Skin epidermis (tissue), 12 donors: ENCODE data around the gene RAPGEF2.
"Not testable (repeated sequence)": the region's sequence is repeated elsewhere in the genome, so short reads cannot be mapped to it uniquely, and the experiment has no call there.

Experiments used
- H3K27ac ChIP-seq, 21 experiments: fragments of 200-600 bp; sonication (generic) in 11 of 21; one replicate each; pipeline ENCODE4 v1.5.0; 2020; ENCODE audit warnings: mild to moderate bottlenecking in 3 of 21, inconsistent platforms in 2 of 21, moderate library complexity in 2 of 21
- H3K4me3 ChIP-seq, 7 experiments: fragments of 200-600 bp; sonication (generic) in 2 of 7; one replicate each; pipeline ENCODE4 v1.5.0; 2020; ENCODE audit warnings: inconsistent platforms in 2 of 7, mild to moderate bottlenecking in 2 of 7, moderate library complexity in 1 of 7

The RAPGEF2 gene

GRCh38 chr4:159376289-159376688 lies 273.4 kb downstream of the RAPGEF2 start:
- H3K4me3 ChIP-seq: no peak overlapping the region
- H3K27ac ChIP-seq: no peak overlapping the region

DNA sequence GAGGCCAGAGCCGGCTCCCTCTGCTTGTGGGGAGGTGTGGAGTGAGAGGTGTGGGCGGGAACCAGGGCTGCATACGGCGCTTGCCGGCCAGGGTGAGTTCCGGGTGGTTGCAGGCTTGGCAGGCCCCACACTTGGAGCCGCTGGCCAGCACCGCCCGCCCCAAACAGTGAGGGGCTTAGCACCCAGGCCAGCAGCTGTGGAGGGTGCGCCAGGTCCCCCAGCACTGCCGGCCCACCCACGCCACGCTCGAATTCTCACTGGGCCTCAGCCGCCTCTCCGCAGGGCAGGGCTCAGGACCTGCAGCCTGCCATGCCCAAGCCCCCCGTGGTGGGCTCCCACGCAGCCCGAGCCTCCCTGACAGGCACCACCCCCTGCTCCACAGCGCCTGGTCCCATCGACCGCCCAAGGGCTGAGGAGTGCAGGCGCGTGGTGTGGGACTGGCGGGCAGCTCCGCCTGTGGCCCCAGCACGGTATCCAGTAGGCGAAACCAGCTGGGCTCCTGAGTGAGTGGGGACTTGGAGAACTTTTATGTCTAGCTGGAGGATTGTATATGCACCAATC lies 275.3 kb downstream of the RAPGEF2 start:
- Histone ChIP-seq H3K27ac (no peak overlapping the region), H3K4me3 (no peak overlapping the region)

DNA sequence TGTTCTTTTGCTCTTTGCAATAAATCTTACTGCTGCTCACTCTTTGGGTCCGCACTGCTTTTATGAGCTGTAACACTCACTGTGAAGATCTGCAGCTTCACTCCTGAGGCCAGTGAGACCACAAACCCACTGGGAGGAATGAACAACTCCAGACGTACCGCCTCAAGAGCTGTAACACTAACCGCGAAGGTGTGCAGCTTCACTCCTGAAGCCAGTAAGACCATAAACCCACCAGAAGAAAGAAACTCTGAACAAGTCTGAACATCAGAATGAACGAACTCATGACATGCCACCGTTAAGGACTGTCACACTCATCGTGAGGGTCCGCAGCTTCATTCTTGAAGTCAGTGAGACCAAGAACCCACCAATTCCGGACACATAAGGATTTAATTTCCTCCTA lies 276.2 kb downstream of the RAPGEF2 start:
- not testable (repeated sequence) for H3K4me3 ChIP-seq, H3K27ac ChIP-seq

DNA sequence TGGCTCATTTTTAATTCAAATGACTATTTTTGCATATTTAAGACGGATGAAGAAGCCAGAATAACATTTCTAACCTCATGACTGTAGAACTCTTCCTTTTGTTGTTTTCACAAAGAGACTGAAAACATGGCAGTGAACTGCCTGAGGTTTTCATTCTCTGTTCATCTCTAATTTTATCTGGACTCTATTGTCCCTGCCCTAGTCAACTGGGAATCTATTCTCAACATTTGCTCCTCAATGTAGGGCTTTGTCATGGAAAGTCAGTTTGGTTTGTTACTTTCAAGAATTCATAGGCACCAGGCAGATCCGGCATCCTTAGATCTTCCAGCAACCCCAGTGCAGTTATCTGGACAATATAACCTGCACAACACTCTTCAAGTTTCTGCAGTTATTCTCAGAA lies 277.0 kb downstream of the RAPGEF2 start:
- H3K27ac ChIP-seq: no peak overlapping the region
- H3K4me3 ChIP-seq: no peak overlapping the region

- Histone ChIP-seq H3K4me3 (no peak overlapping the region), H3K27ac (no peak overlapping the region)
Measured at GRCh38 chr4:159382856-159383561, 280.1 kb downstream of the RAPGEF2 start.

DNA sequence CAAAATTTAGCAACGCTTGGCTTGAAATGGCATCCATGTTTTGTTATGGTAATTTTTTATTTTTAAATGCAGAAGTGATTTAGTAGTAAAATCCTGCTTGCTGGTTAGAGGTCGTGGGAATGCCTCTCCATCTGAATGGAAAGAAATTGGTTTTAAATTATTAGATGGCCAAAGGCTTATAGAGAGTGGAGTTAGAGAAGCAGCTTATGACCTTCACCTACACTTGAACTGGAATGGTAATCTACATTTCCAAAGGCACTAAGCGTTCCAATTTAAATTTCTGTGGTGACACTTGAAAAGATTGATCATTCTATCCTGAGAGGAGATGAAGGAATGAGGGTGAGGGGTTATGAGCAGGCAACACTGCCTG lies 280.7 kb downstream of the RAPGEF2 start:
- H3K27ac ChIP-seq: no peak overlapping the region
- no peak overlapping the region for H3K4me3 ChIP-seq

- no peak overlapping the region for H3K27ac ChIP-seq
Measured at GRCh38 chr4:159384017-159384416, 281.1 kb downstream of the RAPGEF2 start.

GRCh38 chr4:159384632-159385031 lies 281.8 kb downstream of the RAPGEF2 start:
- H3K4me3 ChIP-seq: no peak overlapping the region
- no peak overlapping the region for H3K27ac ChIP-seq

More at GRCh38 chr4:159384017-159384416, 281.1 kb downstream of the RAPGEF2 start:
- H3K4me3 ChIP-seq: no peak overlapping the region

- H3K4me3 ChIP-seq: no peak overlapping the region
- no peak overlapping the region for H3K27ac ChIP-seq
Measured at GRCh38 chr4:159386620-159387019, 283.7 kb downstream of the RAPGEF2 start.

DNA sequence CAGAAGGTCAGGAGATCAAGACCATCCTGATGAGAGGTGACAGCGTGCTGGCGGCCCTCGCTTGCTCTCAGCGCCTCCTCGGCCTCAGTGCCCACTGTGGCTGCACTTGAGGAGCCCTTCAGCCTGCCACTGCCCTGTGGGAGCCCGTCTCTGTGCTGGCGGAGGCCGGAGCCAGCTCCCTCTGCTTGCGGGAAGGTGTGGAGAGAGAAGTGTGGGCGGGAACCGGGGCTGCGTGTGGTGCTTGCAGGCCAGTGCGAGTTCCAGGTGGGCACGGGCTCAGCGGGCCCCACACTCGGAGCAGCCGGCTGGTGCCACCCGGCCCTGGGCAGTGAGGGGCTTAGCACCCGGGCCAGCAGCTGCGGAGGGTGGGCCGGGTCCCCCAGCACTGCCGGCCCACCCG lies 286.9 kb downstream of the RAPGEF2 start:
- no peak overlapping the region for H3K27ac ChIP-seq
- no peak overlapping the region for H3K4me3 ChIP-seq

- Histone ChIP-seq H3K4me3 (no peak overlapping the region), H3K27ac (no peak overlapping the region)
Measured at GRCh38 chr4:159390648-159391047, 287.8 kb downstream of the RAPGEF2 start.

GRCh38 chr4:159395693-159396092 lies 292.8 kb downstream of the RAPGEF2 start:
- no peak overlapping the region for H3K4me3 ChIP-seq
- no peak overlapping the region for H3K27ac ChIP-seq

DNA sequence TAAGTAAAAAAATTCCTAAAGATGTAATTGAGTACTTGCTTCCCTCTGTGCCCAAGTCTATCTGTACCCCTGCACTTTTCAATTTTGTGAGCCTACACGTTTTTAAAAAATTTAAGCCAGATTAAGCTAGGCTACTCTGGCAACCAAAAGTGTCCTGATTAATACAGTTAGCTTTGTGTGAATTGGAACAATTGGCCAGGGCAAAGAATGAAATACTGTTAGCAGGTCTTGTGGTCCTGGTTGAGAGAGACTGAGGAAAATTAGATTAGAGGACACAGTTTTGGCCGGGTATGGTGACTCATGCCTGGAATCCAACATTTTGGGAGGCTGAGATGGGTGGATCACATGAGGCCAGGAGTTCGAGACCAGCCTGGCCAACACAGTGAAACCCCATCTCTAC lies 293.3 kb downstream of the RAPGEF2 start:
- Histone ChIP-seq H3K4me3 (no peak overlapping the region), H3K27ac (no peak overlapping the region)

DNA sequence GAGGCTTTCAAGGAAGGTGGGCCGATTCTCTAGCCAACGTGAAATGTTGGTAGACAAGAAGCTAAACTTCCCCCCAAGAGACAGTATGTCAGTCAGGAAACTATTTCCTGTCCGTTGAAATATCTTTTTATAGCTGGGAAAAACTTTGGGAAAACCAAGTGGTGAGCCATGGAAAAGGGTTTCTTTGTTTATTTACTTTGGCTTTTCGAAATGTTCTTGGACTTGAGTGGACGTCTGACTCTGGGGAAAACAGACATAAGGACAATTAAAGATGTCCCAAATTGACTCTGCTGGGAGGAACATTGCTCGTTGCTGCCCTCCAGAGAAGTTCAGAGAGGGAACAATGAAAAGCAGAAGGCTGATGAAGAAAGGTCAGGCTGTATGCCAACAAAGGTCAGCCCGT lies 295.4 kb downstream of the RAPGEF2 start:
- Histone ChIP-seq H3K27ac (peak overlapping the region in 1 of 21 experiments; percentile 50), H3K4me3 (no peak overlapping the region)

DNA sequence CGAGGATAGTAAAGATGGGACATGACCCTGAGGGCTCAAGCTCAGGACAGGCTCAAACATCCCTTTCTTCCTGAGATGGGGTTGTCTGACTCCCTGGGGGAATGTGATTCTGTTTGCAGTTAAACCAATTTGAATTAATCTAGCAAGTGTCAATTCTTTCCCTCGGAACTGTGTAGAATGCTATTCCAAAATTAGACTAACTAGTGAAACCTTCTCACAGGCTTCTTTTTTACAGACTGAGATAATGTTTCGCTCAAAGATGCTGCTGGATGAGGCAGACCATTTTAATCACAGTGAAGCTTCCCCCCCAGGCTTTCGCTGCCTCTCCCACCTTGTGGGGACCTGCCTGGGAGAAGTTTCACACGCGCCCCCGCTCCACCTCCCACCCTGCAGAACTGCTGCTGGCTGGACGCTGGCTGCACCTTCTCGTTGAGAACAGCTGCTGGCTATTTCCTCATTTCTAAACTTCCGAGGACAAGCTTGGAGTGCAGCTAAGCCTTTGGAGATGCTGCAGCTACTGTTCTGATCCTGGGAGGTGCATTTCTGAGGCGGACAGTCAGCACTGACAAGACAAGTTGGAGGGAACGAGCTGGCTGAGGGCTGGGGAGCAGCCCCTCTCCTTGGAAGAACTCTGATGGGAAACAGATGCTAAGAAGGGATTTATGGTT lies 297.8 kb downstream of the RAPGEF2 start:
- peak overlapping the region in 2 of 21 experiments; percentile 18 to 35 for H3K27ac ChIP-seq

DNA sequence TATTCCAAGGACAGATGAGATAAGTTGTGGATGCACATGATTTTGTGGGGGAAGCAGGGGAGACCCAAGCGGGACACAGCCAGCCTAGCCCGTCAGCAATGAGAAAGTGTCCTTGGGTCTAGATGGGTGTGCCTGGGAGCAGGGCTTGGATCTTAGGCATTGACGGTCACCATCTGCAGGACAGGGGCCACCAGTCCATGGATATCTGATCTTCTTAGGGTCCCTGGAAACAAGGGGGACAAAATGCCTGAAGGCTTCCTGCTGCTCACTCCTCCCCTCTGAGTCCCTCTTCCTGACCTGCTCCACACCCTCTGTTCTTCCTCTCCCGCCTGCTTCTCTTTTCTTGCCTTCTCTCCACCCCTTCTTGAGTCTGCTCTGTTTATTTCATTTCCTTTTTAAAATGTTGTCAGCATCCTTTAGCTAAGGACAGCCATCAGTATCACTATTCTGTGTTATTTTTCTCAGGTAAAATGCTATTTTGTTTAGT lies 298.4 kb downstream of the RAPGEF2 start:
- H3K27ac ChIP-seq: peak overlapping the region in 2 of 21 experiments; percentile 18 to 37
- H3K4me3 ChIP-seq: no peak overlapping the region

More for the DNA sequence above, 297.8 kb downstream of the RAPGEF2 start:
- no peak overlapping the region for H3K4me3 ChIP-seq

GRCh38 chr4:159401791-159402380 lies 299.0 kb downstream of the RAPGEF2 start:
- H3K27ac ChIP-seq: peak overlapping the region in 2 of 21 experiments; percentile 5 to 37
- no peak overlapping the region for H3K4me3 ChIP-seq
